HEK293 (cell line): ENCODE measurements around the gene S100A2.

Source experiments
- CTCF ChIA-PET: fragments of 350-600 bp; formaldehyde crosslinking; extraction: SDS; loops from one replicate; lab custom pipeline; 2021; ENCODE audit warnings: antibody characterized with exemption; lab: Yijun Ruan, JAX
- POLR2A ChIA-PET: fragments of 300-600 bp; formaldehyde crosslinking; extraction: SDS; loops from one replicate; lab custom pipeline; 2020; ENCODE audit warnings: antibody characterized with exemption, inconsistent platforms; lab: Yijun Ruan, JAX
- H3K27ac ChIP-seq: fragments of 200-500 bp; sonication (Bioruptor generic); 2 replicates; pipeline ENCODE4 v1.5.1; 2014; ENCODE audit warnings: low read depth, low read length, control low read depth, inconsistent platforms; ENCODE audit errors: extremely low read depth
- H3K36me3 ChIP-seq, 2 experiments: fragments of 200-500 bp in 1 of 2; sonication (Bioruptor generic) in 1 of 2; 1 replicate in 1 of 2; 2 replicates in 1 of 2; pipeline ENCODE4 v1.5.1; 2014 to 2017; ENCODE audit warnings: inconsistent platforms in 2 of 2, low read length in 2 of 2; ENCODE audit not compliant: control insufficient read depth in 2 of 2, insufficient read depth in 1 of 2
- H3K4me1 ChIP-seq: fragments of 200-500 bp; sonication (Bioruptor generic); 2 replicates; pipeline ENCODE4 v1.5.1; 2014; ENCODE audit warnings: mild to moderate bottlenecking, low read length, inconsistent platforms; ENCODE audit not compliant: control insufficient read depth, insufficient read depth
- H3K4me3 ChIP-seq: 2 replicates; pipeline ENCODE4 v1.5.1; 2011; ENCODE audit warnings: low read depth, mild to moderate bottlenecking, control low read depth, low read length, moderate library complexity
- H3K9me3 ChIP-seq: fragments of 200-500 bp; sonication (Bioruptor generic); 2 replicates; pipeline ENCODE4 v1.5.1; 2014; ENCODE audit warnings: low read depth, low read length, inconsistent platforms; ENCODE audit not compliant: control insufficient read depth, insufficient read depth
- FEZF1 ChIP-seq: fragments of 450-650 bp; formaldehyde crosslinking; IDR thresholded peaks from 2 replicates; pipeline ENCODE4 v1.5.1; 2016; ENCODE audit warnings: missing biosample characterization, missing genetic modification characterization
- HOXA7 ChIP-seq: sonication (generic); formaldehyde crosslinking; IDR thresholded peaks from 2 replicates; pipeline ENCODE4 v1.8.1; 2022; ENCODE audit warnings: missing genetic modification reagents, borderline replicate concordance
- IKZF3 ChIP-seq: fragments of 450-650 bp; IDR thresholded peaks from 2 replicates; pipeline ENCODE4 v1.5.0; 2018; ENCODE audit warnings: missing biosample characterization, mild to moderate bottlenecking, missing genetic modification characterization, moderate library complexity
- KLF16 ChIP-seq: fragments of 450-650 bp; formaldehyde crosslinking; IDR thresholded peaks from 2 replicates; pipeline ENCODE4 v1.5.1; 2017; ENCODE audit warnings: missing biosample characterization, missing genetic modification characterization
- KLF8 ChIP-seq: fragments of 450-650 bp; formaldehyde crosslinking; IDR thresholded peaks from 2 replicates; pipeline ENCODE4 v1.5.1; 2016; ENCODE audit warnings: missing biosample characterization, missing genetic modification characterization
- PRDM1 ChIP-seq: fragments of 450-650 bp; formaldehyde crosslinking; IDR thresholded peaks from 2 replicates; pipeline ENCODE4; 2016; ENCODE audit warnings: missing biosample characterization, missing genetic modification characterization
- SP3 ChIP-seq: fragments of 450-650 bp; formaldehyde crosslinking; IDR thresholded peaks from 2 replicates; pipeline ENCODE4 v1.5.1; 2016; ENCODE audit warnings: missing biosample characterization, missing genetic modification characterization
- SP7 ChIP-seq: fragments of 450-650 bp; formaldehyde crosslinking; IDR thresholded peaks from 2 replicates; pipeline ENCODE4 v1.5.1; 2016; ENCODE audit warnings: missing biosample characterization, missing genetic modification characterization
- ZBTB20 ChIP-seq: fragments of 450-650 bp; formaldehyde crosslinking; IDR thresholded peaks from 2 replicates; pipeline ENCODE4 v1.5.1; 2016; ENCODE audit warnings: missing biosample characterization, missing genetic modification characterization
- ZNF114 ChIP-seq: fragments of 450-650 bp; formaldehyde crosslinking; IDR thresholded peaks from 2 replicates; pipeline ENCODE4 v1.5.0; 2017; ENCODE audit warnings: missing biosample characterization, missing genetic modification characterization
- ZNF132 ChIP-seq: fragments of 450-650 bp; formaldehyde crosslinking; IDR thresholded peaks from 2 replicates; pipeline ENCODE4 v1.5.1; 2017; ENCODE audit warnings: missing biosample characterization, missing genetic modification characterization, borderline replicate concordance
- ZNF16 ChIP-seq: fragments of 450-650 bp; formaldehyde crosslinking; IDR thresholded peaks from 2 replicates; pipeline ENCODE4 v1.5.1; 2016; ENCODE audit warnings: low read depth, missing biosample characterization, missing genetic modification characterization
- ZNF175 ChIP-seq: fragments of 450-650 bp; formaldehyde crosslinking; IDR thresholded peaks from 2 replicates; pipeline ENCODE4 v1.5.1; 2016; ENCODE audit warnings: missing biosample characterization, missing genetic modification characterization
- ZNF19 ChIP-seq: fragments of 450-650 bp; formaldehyde crosslinking; IDR thresholded peaks from 2 replicates; pipeline ENCODE4; 2016; ENCODE audit warnings: missing biosample characterization, missing genetic modification characterization, low read depth
- ZNF211 ChIP-seq: fragments of 450-650 bp; formaldehyde crosslinking; IDR thresholded peaks from 2 replicates; pipeline ENCODE4 v1.5.1; 2016; ENCODE audit warnings: low read depth, missing biosample characterization, missing genetic modification characterization
- ZNF302 ChIP-seq: fragments of 450-650 bp; formaldehyde crosslinking; IDR thresholded peaks from 2 replicates; pipeline ENCODE4 v1.5.1; 2016; ENCODE audit warnings: missing biosample characterization, missing genetic modification characterization, low read depth
- ZNF366 ChIP-seq: fragments of 450-650 bp; formaldehyde crosslinking; conservative IDR thresholded peaks from 2 replicates; pipeline ENCODE4 v1.5.1; 2016; ENCODE audit warnings: missing biosample characterization, missing genetic modification characterization
- ZNF423 ChIP-seq: fragments of 450-650 bp; formaldehyde crosslinking; IDR thresholded peaks from 2 replicates; pipeline ENCODE4 v1.5.1; 2016; ENCODE audit warnings: missing biosample characterization, missing genetic modification characterization
- ZNF449 ChIP-seq: fragments of 450-650 bp; formaldehyde crosslinking; IDR thresholded peaks from 2 replicates; pipeline ENCODE4 v1.5.1; 2017; ENCODE audit warnings: missing biosample characterization, mild to moderate bottlenecking, missing genetic modification characterization, moderate library complexity
- ZNF571 ChIP-seq: fragments of 450-650 bp; formaldehyde crosslinking; IDR thresholded peaks from 2 replicates; pipeline ENCODE4 v1.5.0; 2017; ENCODE audit warnings: missing biosample characterization, missing genetic modification characterization
- ZNF624 ChIP-seq: fragments of 450-650 bp; formaldehyde crosslinking; IDR thresholded peaks from 2 replicates; pipeline ENCODE4 v1.5.1; 2017; ENCODE audit warnings: missing biosample characterization, missing genetic modification characterization
- ZNF645 ChIP-seq: fragments of 450-650 bp; formaldehyde crosslinking; IDR thresholded peaks from 2 replicates; pipeline ENCODE4; 2016; ENCODE audit warnings: missing biosample characterization, missing genetic modification characterization
- ZNF654 ChIP-seq: fragments of 450-650 bp; formaldehyde crosslinking; IDR thresholded peaks from 2 replicates; pipeline ENCODE4 v1.5.1; 2016; ENCODE audit warnings: low read depth, missing biosample characterization, missing genetic modification characterization
- ZNF792 ChIP-seq: fragments of 450-650 bp; formaldehyde crosslinking; IDR thresholded peaks from 2 replicates; pipeline ENCODE4 v1.5.1; 2016; ENCODE audit warnings: missing biosample characterization, missing genetic modification characterization
- ZSCAN23 ChIP-seq: fragments of 450-650 bp; formaldehyde crosslinking; IDR thresholded peaks from 2 replicates; pipeline ENCODE4 v1.5.1; 2016; ENCODE audit warnings: missing biosample characterization, missing genetic modification characterization
- ZSCAN30 ChIP-seq: fragments of 450-650 bp; IDR thresholded peaks from 2 replicates; pipeline ENCODE4 v1.5.1; 2018; ENCODE audit warnings: missing biosample characterization, mild to moderate bottlenecking, missing genetic modification characterization, moderate library complexity
- ZXDB ChIP-seq: fragments of 450-650 bp; formaldehyde crosslinking; IDR thresholded peaks from 2 replicates; pipeline ENCODE4 v1.5.1; 2016; ENCODE audit warnings: missing biosample characterization, missing genetic modification characterization
- TF ChIP-seq, protein P1 (sequence below): fragments of 450-650 bp; formaldehyde crosslinking; optimal IDR thresholded peaks from 2 replicates; pipeline ENCODE3; 2016; ENCODE audit warnings: missing biosample characterization, mild to moderate bottlenecking, missing genetic modification characterization
- TF ChIP-seq, protein P2 (sequence below): fragments of 450-650 bp; formaldehyde crosslinking; IDR thresholded peaks from 2 replicates; pipeline ENCODE4 v1.5.1; 2016; ENCODE audit warnings: missing biosample characterization, missing genetic modification characterization

Gene S100A2

GRCh38 chr1:153568367-153569099 lies 2.9 kb upstream of the S100A2 start (continued):
- no peak for TF ChIP-seq FEZF1
- TF ChIP-seq ZSCAN23 (tag by site-specific recombination) = no peak
- no peak for TF ChIP-seq ZNF449 (tag by site-specific recombination)
- peak; percentile 47 for TF ChIP-seq SP7 (tag by site-specific recombination)
- no peak for TF ChIP-seq ZXDB (tag by site-specific recombination)
- peak; percentile 91 for TF ChIP-seq ZSCAN30 (tag by site-specific recombination)

DNA sequence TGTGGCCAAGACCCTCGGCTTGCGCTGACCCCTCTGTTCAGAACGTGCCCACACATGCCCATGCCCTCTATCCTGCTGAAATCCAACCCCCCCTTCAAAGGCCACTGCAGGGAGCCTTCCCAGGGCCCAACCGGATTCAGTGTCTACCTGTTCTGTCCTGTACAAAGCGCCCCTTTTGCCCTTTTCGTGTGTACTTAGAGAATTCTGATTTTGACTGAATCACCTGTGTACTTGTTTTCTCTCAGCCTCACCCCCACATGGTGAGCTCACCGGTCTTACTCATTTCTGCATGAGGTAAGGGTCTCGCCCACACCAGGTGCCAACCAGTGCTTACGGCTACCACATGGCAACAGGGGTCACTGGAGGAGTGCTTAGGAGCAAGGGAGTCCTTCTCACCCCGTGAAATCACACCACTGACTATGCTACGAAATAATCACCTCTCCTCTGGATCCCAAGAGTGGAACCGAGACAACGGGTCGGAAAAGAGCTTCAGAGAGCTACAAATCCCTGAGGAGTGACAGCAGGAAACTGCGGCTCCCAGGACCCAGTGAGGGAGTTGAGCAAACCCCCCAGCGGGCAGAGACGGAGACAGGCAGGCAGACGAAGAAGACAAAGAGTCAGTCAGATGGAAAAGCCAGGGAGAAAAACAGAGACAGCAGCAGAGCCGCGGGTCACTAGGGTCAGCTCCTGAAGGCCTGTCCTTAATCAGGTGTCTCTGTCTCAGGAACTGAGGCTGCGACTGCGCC lies 2.1 kb upstream of the S100A2 start:
- no peak overlapping the region for H3K4me3 ChIP-seq
- CTCF ChIA-PET = interaction anchor here (0.6 to 6.3 kb wide), 32 partner anchors 9 to 225 kb away, joined by 3 to 148 read pairs (median 5); partner anchors contain the start of genes CHTOP, S100A1, S100A13 and S100A3
- peak overlapping the region; percentile 12; the same call in 1 of the 2 replicates for H3K27ac ChIP-seq
- no peaks in the 10 kb centered on the region for H3K9me3 ChIP-seq
- POLR2A ChIA-PET = interaction anchor here (0.9 to 2.2 kb wide), 15 partner anchors 8 to 66 kb away, joined by 3 to 11 read pairs (median 4); partner anchors contain the start of genes CHTOP, S100A13 and S100A4
- H3K36me3 ChIP-seq = no peaks in the 10 kb centered on the region
- H3K4me1 ChIP-seq = peaks cover 7% of the 10 kb centered on the region
- TF ChIP-seq ZNF19 (tag by site-specific recombination) (no peak), ZNF302 (tag by site-specific recombination) (no peak), ZNF132 (no peak), ZNF624 (tag by site-specific recombination) (no peak), KLF16 (tag by site-specific recombination) (no peak), ZNF16 (no peak), KLF8 (0 out of 2 replicates have a peak, but pooled peaks have one; percentile 55), ZNF175 (tag by site-specific recombination) (no peak), ZNF423 (tag by site-specific recombination) (no peak), SP3 (tag by site-specific recombination) (no peak), ZNF792 (no peak), PRDM1 (no peak), HOXA7 (CRISPR knock-in tag) (no peak), ZNF211 (tag by site-specific recombination) (no peak), ZNF114 (no peak), ZNF645 (tag by site-specific recombination) (no peak), ZNF654 (no peak), ZBTB20 (peak; percentile 12; the same call in 1 of the 2 replicates), IKZF3 (tag by site-specific recombination) (no peak), ZNF366 (tag by site-specific recombination) (peak; percentile 16; the same call in 1 of the 2 replicates), ZNF571 (tag by site-specific recombination) (no peak)
- TF ChIP-seq, protein P1, sequence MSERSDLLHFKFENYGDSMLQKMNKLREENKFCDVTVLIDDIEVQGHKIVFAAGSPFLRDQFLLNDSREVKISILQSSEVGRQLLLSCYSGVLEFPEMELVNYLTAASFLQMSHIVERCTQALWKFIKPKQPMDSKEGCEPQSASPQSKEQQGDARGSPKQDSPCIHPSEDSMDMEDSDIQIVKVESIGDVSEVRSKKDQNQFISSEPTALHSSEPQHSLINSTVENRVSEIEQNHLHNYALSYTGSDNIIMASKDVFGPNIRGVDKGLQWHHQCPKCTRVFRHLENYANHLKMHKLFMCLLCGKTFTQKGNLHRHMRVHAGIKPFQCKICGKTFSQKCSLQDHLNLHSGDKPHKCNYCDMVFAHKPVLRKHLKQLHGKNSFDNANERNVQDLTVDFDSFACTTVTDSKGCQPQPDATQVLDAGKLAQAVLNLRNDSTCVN (tag by site-specific recombination) = no peak
- TF ChIP-seq, protein P2, sequence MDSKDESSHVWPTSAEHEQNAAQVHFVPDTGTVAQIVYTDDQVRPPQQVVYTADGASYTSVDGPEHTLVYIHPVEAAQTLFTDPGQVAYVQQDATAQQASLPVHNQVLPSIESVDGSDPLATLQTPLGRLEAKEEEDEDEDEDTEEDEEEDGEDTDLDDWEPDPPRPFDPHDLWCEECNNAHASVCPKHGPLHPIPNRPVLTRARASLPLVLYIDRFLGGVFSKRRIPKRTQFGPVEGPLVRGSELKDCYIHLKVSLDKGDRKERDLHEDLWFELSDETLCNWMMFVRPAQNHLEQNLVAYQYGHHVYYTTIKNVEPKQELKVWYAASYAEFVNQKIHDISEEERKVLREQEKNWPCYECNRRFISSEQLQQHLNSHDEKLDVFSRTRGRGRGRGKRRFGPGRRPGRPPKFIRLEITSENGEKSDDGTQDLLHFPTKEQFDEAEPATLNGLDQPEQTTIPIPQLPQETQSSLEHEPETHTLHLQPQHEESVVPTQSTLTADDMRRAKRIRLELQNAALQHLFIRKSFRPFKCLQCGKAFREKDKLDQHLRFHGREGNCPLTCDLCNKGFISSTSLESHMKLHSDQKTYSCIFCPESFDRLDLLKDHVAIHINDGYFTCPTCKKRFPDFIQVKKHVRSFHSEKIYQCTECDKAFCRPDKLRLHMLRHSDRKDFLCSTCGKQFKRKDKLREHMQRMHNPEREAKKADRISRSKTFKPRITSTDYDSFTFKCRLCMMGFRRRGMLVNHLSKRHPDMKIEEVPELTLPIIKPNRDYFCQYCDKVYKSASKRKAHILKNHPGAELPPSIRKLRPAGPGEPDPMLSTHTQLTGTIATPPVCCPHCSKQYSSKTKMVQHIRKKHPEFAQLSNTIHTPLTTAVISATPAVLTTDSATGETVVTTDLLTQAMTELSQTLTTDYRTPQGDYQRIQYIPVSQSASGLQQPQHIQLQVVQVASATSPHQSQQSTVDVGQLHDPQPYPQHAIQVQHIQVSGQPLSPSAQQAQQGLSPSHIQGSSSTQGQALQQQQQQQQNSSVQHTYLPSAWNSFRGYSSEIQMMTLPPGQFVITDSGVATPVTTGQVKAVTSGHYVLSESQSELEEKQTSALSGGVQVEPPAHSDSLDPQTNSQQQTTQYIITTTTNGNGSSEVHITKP (tag by site-specific recombination) = 0 out of 2 replicates have a peak, but pooled peaks have one; percentile 28
